Measurements from ENCODE around the gene FXR2. TPM values are rescaled to one million over a fixed set of nuclear protein-coding genes. Genes with fewer than 3 reads are reported as not detected.

FXR2 gene
- total RNA-seq, 1 experiment from 2014 or later = 36.4 TPM

DNA sequence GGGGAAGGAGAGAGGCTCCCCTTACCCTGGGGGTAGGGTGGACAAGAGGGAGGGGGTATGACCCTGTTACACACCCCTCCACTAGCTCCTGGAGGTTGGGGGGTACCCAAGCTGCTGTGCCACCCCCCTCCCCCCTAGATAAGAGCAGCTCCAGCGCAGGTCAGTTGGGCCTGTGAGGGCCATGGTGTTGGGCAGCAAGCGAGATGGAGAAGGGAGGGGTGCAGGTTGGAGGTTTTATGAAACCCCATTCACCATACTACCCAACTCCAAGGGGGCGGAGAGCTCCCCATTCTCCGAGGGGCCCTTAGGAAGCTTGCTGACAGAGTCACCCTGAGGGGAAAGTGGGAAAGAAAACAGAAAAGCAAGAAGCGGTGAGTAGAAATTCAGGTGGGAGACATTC lies 23.1 kb downstream of the FXR2 start:
- Histone ChIP-seq H3K56ac (ENCODE audit: insufficient read length, low read depth, low read length) (no peak overlapping the region), H2AK5ac (ENCODE audit: insufficient read length, low read length) (no peak overlapping the region), H3K23me2 (ENCODE audit: insufficient read length, low read depth, low read length, poor library complexity, severe bottlenecking) (peaks cover 10% of the 10 kb centered on the region), H2BK120ac (ENCODE audit: low read depth, low read length, poor library complexity, severe bottlenecking) (no peak overlapping the region), H3K79me1 (ENCODE audit: insufficient read depth, low read depth, low read length, poor library complexity, severe bottlenecking) (no peaks in the 10 kb centered on the region), H2BK15ac (ENCODE audit: low read depth, low read length) (no peak overlapping the region), H3K9me3 (ENCODE audit: control insufficient read depth, low read depth, low read length) (no peaks in the 10 kb centered on the region), H3T11ph (ENCODE audit: low read length) (no peak overlapping the region), H2AFZ (ENCODE audit: low read length) (no peak overlapping the region), H4K20me1 (ENCODE audit: control insufficient read depth, insufficient read depth, insufficient read length) (no peaks in the 10 kb centered on the region), H3K4ac (ENCODE audit: low read depth, low read length) (no peak overlapping the region), H3K27ac (ENCODE audit: insufficient read length, low read depth, low read length) (no peak overlapping the region), H2BK20ac (ENCODE audit: low read depth, low read length, poor library complexity, severe bottlenecking) (no peak overlapping the region), H3K14ac (ENCODE audit: insufficient read depth, low read length) (no peak overlapping the region), H3K18ac (ENCODE audit: insufficient read length, low read depth, low read length) (no peak overlapping the region), H3K23ac (ENCODE audit: insufficient read length, low read depth, low read length) (no peak overlapping the region), H3K9ac (ENCODE audit: extremely low read depth, insufficient read length, low read length) (no peak overlapping the region), H4K5ac (ENCODE audit: insufficient read length, low read depth, low read length) (no peak overlapping the region), H4K91ac (ENCODE audit: insufficient read length, low read depth, low read length) (no peak overlapping the region), H4K8ac (replicated peaks; ENCODE audit: insufficient read length, low read depth, low read length) (no peak overlapping the region), H2BK12ac (ENCODE audit: insufficient read length, low read depth, low read length) (no peak overlapping the region), H3K4me2 (ENCODE audit: insufficient read depth, insufficient read length, low read length) (no peak overlapping the region), H2BK5ac (ENCODE audit: insufficient read length, low read length) (no peak overlapping the region), H3K4me1 (ENCODE audit: insufficient read depth, low read length) (no peaks in the 10 kb centered on the region; the same call in 1 of the 2 replicates), H3K27me3 (ENCODE audit: insufficient read depth, low read length) (no peaks in the 10 kb centered on the region), H3K79me2 (ENCODE audit: insufficient read depth, low read length) (no peaks in the 10 kb centered on the region)
- Mint-ChIP-seq H3K27me3 (ENCODE audit: low read depth) (no peaks in the 10 kb centered on the region), H3K27ac (peak overlapping the region; percentile 79 to 98 (median 85); a peak in 5 of 7 replicates), H3K36me3 (ENCODE audit: insufficient read depth in 1 of 3, low read depth in 3 of 3) (peaks cover 36 to 72% (median 66%) of the 10 kb centered on the region in 3 experiments), H3K4me1 (peaks cover 21 to 45% of the 10 kb centered on the region in 2 experiments), H3K9me3 (no peaks in the 10 kb centered on the region), H3K4me3 (no peak overlapping the region)
- TF ChIP-seq, protein P1, sequence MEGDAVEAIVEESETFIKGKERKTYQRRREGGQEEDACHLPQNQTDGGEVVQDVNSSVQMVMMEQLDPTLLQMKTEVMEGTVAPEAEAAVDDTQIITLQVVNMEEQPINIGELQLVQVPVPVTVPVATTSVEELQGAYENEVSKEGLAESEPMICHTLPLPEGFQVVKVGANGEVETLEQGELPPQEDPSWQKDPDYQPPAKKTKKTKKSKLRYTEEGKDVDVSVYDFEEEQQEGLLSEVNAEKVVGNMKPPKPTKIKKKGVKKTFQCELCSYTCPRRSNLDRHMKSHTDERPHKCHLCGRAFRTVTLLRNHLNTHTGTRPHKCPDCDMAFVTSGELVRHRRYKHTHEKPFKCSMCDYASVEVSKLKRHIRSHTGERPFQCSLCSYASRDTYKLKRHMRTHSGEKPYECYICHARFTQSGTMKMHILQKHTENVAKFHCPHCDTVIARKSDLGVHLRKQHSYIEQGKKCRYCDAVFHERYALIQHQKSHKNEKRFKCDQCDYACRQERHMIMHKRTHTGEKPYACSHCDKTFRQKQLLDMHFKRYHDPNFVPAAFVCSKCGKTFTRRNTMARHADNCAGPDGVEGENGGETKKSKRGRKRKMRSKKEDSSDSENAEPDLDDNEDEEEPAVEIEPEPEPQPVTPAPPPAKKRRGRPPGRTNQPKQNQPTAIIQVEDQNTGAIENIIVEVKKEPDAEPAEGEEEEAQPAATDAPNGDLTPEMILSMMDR (conservative IDR thresholded peaks at IDR 0.05) = no peak
- WGBS (ENCODE audit: extremely low coverage, insufficient read length, low lambda C conversion rate) = no CpG with 5 or more reads among the region's 5 CpGs
- DNase-seq = no peak

Data from H9 (cell line).